HepG2 (cell line): ENCODE results near the gene FAT1. TPM values are rescaled to one million over a fixed set of nuclear protein-coding genes. Genes with fewer than 3 reads are reported as not detected.

Experiments used
- ATAC-seq: fragments of 200-7000 bp; cut with Tn5 transposase; 3 replicates; pipeline ENCODE4 v1.9.1; 2020; ENCODE audit warnings: mild to moderate bottlenecking, moderate library complexity
- BruUV-seq: library from RNA; stranded (reverse); fragments of 400-500 nt; replicated peaks from 2 replicates; lab custom pipeline; 2021; lab: Mats Ljungman, UMichigan
- CTCF ChIA-PET: fragments of 300-600 bp; formaldehyde crosslinking; extraction: SDS; loops from one replicate; lab custom pipeline; 2021; ENCODE audit warnings: low total read pairs, inconsistent platforms, low intra/inter-chr PET ratio; lab: Yijun Ruan, JAX
- POLR2A ChIA-PET: fragments of 350-600 bp; sonication (Branson Sonifier 250); formaldehyde crosslinking; loops from one replicate; lab custom pipeline; 2020; ENCODE audit warnings: antibody characterized with exemption, inconsistent platforms; lab: Yijun Ruan, JAX
- DNase-seq: peaks from one replicate; pipeline ENCODE4 v3.0.0-alpha.2; 2015; ENCODE audit warnings: low spot score
- FAIRE-seq: peaks from 3 replicates; lab custom pipeline; 2011; peaks lifted over from hg19 to GRCh38; lab: Jason Lieb, UNC
- H2AFZ ChIP-seq: one replicate; pipeline ENCODE4 v1.6.1; 2011; ENCODE audit warnings: low read length, inconsistent platforms
- H3K27ac ChIP-seq: fragments of 300-600 bp; 3 replicates; pipeline ENCODE4 v1.8.0; 2011; ENCODE audit warnings: mixed run types, mild to moderate bottlenecking, mixed read lengths, low read length, inconsistent platforms; ENCODE audit not compliant: insufficient read depth; ENCODE audit errors: extremely low read length
- H3K27me3 ChIP-seq, 2 experiments: fragments of 200-600 bp in 1 of 2; 2 replicates in 1 of 2; 3 replicates in 1 of 2; pipeline versions ENCODE4 v1.6.0 to v1.8.0; 2011; ENCODE audit warnings: low read length in 2 of 2, mild to moderate bottlenecking in 2 of 2, moderate library complexity in 2 of 2, inconsistent platforms in 1 of 2; ENCODE audit not compliant: insufficient read depth in 2 of 2, control insufficient read depth in 1 of 2
- H3K36me3 ChIP-seq, 2 experiments: fragments of 200-600 bp in 1 of 2; replicated peaks in 1 of 2; 2 replicates in 1 of 2; 3 replicates in 1 of 2; pipeline versions ENCODE4 v1.5.1 to v1.8.0; 2011; ENCODE audit warnings: low read length in 2 of 2, inconsistent platforms in 1 of 2; ENCODE audit not compliant: insufficient read depth in 2 of 2, control insufficient read depth in 1 of 2
- H3K4me1 ChIP-seq: 2 replicates; pipeline ENCODE4 v1.5.1; 2012; ENCODE audit warnings: low read length, inconsistent platforms; ENCODE audit not compliant: insufficient read depth
- H3K4me2 ChIP-seq: 2 replicates; pipeline ENCODE4 v1.6.0; 2011; ENCODE audit warnings: low read depth, low read length, inconsistent platforms
- H3K4me3 ChIP-seq, 3 experiments: fragments of 200-600 bp in 1 of 3; sonication (generic), shearing (Covaris generic) in 1 of 3; replicated peaks in 1 of 3; 2 replicates each; pipeline ENCODE4 v1.5.1; 2011 to 2016; ENCODE audit warnings: low read length in 3 of 3, inconsistent platforms in 2 of 3, low read depth in 2 of 3, mild to moderate bottlenecking in 2 of 3, control low read depth in 1 of 3, mixed read lengths in 1 of 3; ENCODE audit not compliant: insufficient read depth in 1 of 3
- H3K79me2 ChIP-seq: one replicate; pipeline ENCODE4 v1.6.1; 2011; ENCODE audit warnings: low read length, inconsistent platforms; ENCODE audit not compliant: insufficient read depth
- H3K9ac ChIP-seq: 2 replicates; pipeline ENCODE4 v1.6.0; 2011; ENCODE audit warnings: mild to moderate bottlenecking, low read depth, low read length, inconsistent platforms; ENCODE audit not compliant: insufficient read depth
- H3K9me3 ChIP-seq: 2 replicates; pipeline ENCODE4 v1.5.1; 2012; ENCODE audit warnings: mild to moderate bottlenecking, low read length
- H4K20me1 ChIP-seq: 2 replicates; pipeline ENCODE4 v1.6.0; 2011; ENCODE audit warnings: inconsistent platforms, mild to moderate bottlenecking, low read length, moderate library complexity; ENCODE audit not compliant: insufficient read depth
- PAX8 ChIP-seq: sonication (generic); formaldehyde crosslinking; IDR thresholded peaks from 2 replicates; pipeline ENCODE4 v1.8.0; 2022; ENCODE audit warnings: mild to moderate bottlenecking, missing genetic modification reagents, borderline replicate concordance
- RBM22 ChIP-seq: fragments of 200-400 bp; formaldehyde crosslinking; optimal IDR thresholded peaks from 2 replicates; pipeline ENCODE3; 2017; ENCODE audit warnings: mild to moderate bottlenecking, low read length, moderate library complexity
- ZFP1 ChIP-seq: IDR thresholded peaks from 2 replicates; pipeline ENCODE4 v1.6.1; 2016
- ZGPAT ChIP-seq: IDR thresholded peaks from 2 replicates; pipeline ENCODE4 v1.6.1; 2016; ENCODE audit warnings: mild to moderate bottlenecking
- ZNF333 ChIP-seq: sonication (generic); formaldehyde crosslinking; IDR thresholded peaks from 2 replicates; pipeline ENCODE4 v1.4.0; 2020; ENCODE audit warnings: mild to moderate bottlenecking, missing genetic modification reagents, borderline replicate concordance
- ZNF781 ChIP-seq: sonication (generic); formaldehyde crosslinking; IDR thresholded peaks from 2 replicates; pipeline ENCODE4 v1.5.1; 2020; ENCODE audit warnings: borderline replicate concordance, mild to moderate bottlenecking, missing genetic modification reagents; ENCODE audit errors: not compliant biosample characterization
- WGBS: methylation state at CpG from one replicate; pipeline ENCODE4 v1.1.6; 2017; ENCODE audit warnings: low lambda C conversion rate; 5-methylcytosine and 5-hydroxymethylcytosine counted together
- in situ Hi-C: cut with HindIII; loops from 2 replicates; pipeline ENCODE4 v1.10.0; 2017; ENCODE audit warnings: low pct_unique_long_range_greater_than_20kb; ENCODE audit not compliant: extremely low pct_ligation_motif_present
- intact Hi-C: fragments of 100-400 bp; cut with micrococcal nuclease; formaldehyde crosslinking; loops from one replicate; pipeline ENCODE4 v1.10.0; 2022; ENCODE audit not compliant: unreplicated experiment
- polyA plus RNA-seq, 8 experiments: library from polyadenylated mRNA; depleted of rRNA in 3 of 8; stranded (reverse) in 7 of 8; unstranded in 1 of 8; fragments of >200 nt; fragmentation: Illumina TruSeq in 4 of 8; extraction: Trizol in 4 of 8; gene quantifications; 2 replicates each; pipeline versions ENCODE4 v1.2.1 to v1.2.3, GENCODE V29; 2011 to 2016; ENCODE audit warnings: low read depth in 4 of 8, missing spikeins in 1 of 8, mixed read lengths in 1 of 8; ENCODE audit not compliant: insufficient read depth in 1 of 8
- total RNA-seq, 5 experiments: library from RNA; depleted of rRNA; stranded (reverse); fragments of >200 nt; fragmentation: Illumina TruSeq; extraction: Trizol; gene quantifications; 2 replicates each; pipeline ENCODE4 v1.2.3, GENCODE V29; 2016; ENCODE audit warnings: low read depth in 1 of 5

Gene FAT1
- total and polyA plus RNA-seq, 2 of the 13 experiments (the other 11 are each of a cell fraction or from before 2014, with no cell fraction given), result 185 to 216 TPM

DNA sequence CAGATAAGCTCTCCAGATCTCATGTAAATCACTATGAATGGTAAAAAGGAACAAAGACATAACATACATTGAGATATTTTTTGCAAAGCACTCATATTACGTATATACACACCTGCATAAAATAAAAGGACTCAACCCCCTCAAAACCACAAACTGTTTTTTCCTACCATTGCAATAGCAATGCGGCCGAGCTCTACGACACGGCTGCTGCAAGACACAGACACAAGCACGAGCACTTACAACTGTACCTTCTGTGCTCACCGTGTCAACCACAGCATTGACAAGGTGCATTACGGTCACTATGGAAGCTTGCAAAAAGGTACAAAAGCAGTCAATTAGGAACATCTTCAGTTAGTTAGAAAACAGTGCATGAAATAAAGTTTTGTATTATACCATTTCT, 131.2 kb downstream of the FAT1 start:
- Histone ChIP-seq H3K36me3 (peaks cover 25 to 77% of the 10 kb centered on the region in 2 experiments), H3K27ac (no peak overlapping the region), H3K27me3 (no peaks in the 10 kb centered on the region), H3K4me3 (no peak overlapping the region), H3K9me3 (no peaks in the 10 kb centered on the region), H3K9ac (no peak overlapping the region), H2AFZ (no peak overlapping the region), H3K4me2 (no peak overlapping the region), H3K79me2 (no peaks in the 10 kb centered on the region), H3K4me1 (no peaks in the 10 kb centered on the region), H4K20me1 (peaks cover 3% of the 10 kb centered on the region; the same call in 1 of the 2 replicates)
- DNase-seq (no peak), ATAC-seq (no peak), FAIRE-seq (no peak)
- intact Hi-C loops (no loop called here), in situ Hi-C loops (no loop called here)
- POLR2A ChIA-PET, result no interaction called here
- no TSS peak for BruUV-seq
- CTCF ChIA-PET, result no interaction called here
- TF ChIP-seq ZFP1 (CRISPR knock-in tag) (no peak), ZNF333 (CRISPR knock-in tag) (no peak), ZGPAT (CRISPR knock-in tag) (no peak), ZNF781 (CRISPR knock-in tag) (no peak)
- WGBS, result 97% methylated on average over 8 of the region's 8 CpGs

GRCh38 chr4:186591651-186592050, 132.0 kb downstream of the FAT1 start:
- H3K9ac ChIP-seq, result no peak overlapping the region
- in situ Hi-C loops (no loop called here), intact Hi-C loops (no loop called here)
- POLR2A ChIA-PET, result no interaction called here
- no peaks in the 10 kb centered on the region for H3K4me1 ChIP-seq
- H2AFZ ChIP-seq, result no peak overlapping the region
- no peak for FAIRE-seq
- H3K27me3 ChIP-seq, result no peaks in the 10 kb centered on the region
- 93% methylated on average over 6 of the region's 6 CpGs for WGBS
- no peaks in the 10 kb centered on the region for H3K9me3 ChIP-seq
- H3K36me3 ChIP-seq, result peaks cover 22 to 70% of the 10 kb centered on the region in 2 experiments
- ATAC-seq, result no peak
- no peak overlapping the region for H3K4me2 ChIP-seq
- no peak for TF ChIP-seq PAX8 (CRISPR knock-in tag)
- TF ChIP-seq RBM22, result peak; percentile 43
- TF ChIP-seq, all 625 proteins: peak for 1
- Histone ChIP-seq H3K4me3 (no peak overlapping the region), H4K20me1 (peaks cover 3% of the 10 kb centered on the region; the same call in 1 of the 2 replicates), H3K79me2 (no peaks in the 10 kb centered on the region), H3K27ac (no peak overlapping the region)
- no TSS peak for BruUV-seq
- no peak for DNase-seq
- CTCF ChIA-PET, result no interaction called here
